ENCODE results near the gene MED23.

The MED23 gene

GRCh38 chr6:131523988-131524673 is 103.9 kb downstream of the MED23 start:
- Histone ChIP-seq H3K4me3 (no peak overlapping the region), H3K36me3 (no peaks in the 10 kb centered on the region), H3K4me1 (no peaks in the 10 kb centered on the region), H4K20me1 (no peaks in the 10 kb centered on the region), H3K9ac (no peak overlapping the region), H3K4me2 (no peak overlapping the region), H3K27me3 (no peaks in the 10 kb centered on the region), H3K27ac (no peak overlapping the region), H3K9me3 (peaks cover 8% of the 10 kb centered on the region)
- no peak for TF ChIP-seq Cebpa-rat (IDR thresholded peaks at IDR 0.05)

Data from BLaER1 (cell line).